PC-3 (cell line): ENCODE measurements around the gene PROCA1.

ENCODE experiments used
- EZH2 ChIP-seq: fragments of 300-600 bp; sonication (generic); IDR thresholded peaks from one replicate; pipeline ENCODE4 v1.6.1; 2017; ENCODE audit warnings: antibody characterized with exemption, mild to moderate bottlenecking, low read length; ENCODE audit not compliant: unreplicated experiment
- EZH2phosphoT487 ChIP-seq: fragments of 300-600 bp; sonication (generic); IDR thresholded peaks from 2 replicates; pipeline ENCODE4 v1.6.1; 2018; ENCODE audit warnings: mild to moderate bottlenecking, antibody characterized with exemption, low read length, borderline replicate concordance
- TF ChIP-seq, protein P1 (sequence below): fragments of 300-600 bp; sonication (generic); conservative IDR thresholded peaks from 2 replicates; pipeline ENCODE4 v1.5.1; 2017; ENCODE audit warnings: antibody characterized with exemption, low read depth, mild to moderate bottlenecking, low read length

DNA sequence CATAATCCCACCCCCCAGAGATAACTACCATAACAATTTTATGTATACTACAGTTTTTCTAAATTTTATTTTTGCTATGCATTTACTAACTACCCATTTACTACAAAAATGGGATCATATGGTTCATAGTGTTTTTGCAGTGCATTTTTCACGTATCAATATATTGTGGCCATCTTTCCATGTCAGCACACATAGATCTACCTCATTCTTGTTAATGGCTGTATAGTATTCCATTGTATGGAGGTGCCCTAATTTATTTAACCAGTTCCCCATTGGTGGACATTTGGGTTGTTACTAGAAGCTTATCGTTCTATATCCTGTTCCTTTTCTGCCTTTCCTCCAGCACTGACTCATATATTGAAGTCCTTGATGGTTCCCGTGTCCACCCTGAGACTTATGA is 22.7 kb downstream of the PROCA1 start:
- TF ChIP-seq, protein P1, sequence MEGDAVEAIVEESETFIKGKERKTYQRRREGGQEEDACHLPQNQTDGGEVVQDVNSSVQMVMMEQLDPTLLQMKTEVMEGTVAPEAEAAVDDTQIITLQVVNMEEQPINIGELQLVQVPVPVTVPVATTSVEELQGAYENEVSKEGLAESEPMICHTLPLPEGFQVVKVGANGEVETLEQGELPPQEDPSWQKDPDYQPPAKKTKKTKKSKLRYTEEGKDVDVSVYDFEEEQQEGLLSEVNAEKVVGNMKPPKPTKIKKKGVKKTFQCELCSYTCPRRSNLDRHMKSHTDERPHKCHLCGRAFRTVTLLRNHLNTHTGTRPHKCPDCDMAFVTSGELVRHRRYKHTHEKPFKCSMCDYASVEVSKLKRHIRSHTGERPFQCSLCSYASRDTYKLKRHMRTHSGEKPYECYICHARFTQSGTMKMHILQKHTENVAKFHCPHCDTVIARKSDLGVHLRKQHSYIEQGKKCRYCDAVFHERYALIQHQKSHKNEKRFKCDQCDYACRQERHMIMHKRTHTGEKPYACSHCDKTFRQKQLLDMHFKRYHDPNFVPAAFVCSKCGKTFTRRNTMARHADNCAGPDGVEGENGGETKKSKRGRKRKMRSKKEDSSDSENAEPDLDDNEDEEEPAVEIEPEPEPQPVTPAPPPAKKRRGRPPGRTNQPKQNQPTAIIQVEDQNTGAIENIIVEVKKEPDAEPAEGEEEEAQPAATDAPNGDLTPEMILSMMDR, result no peak
- TF ChIP-seq EZH2phosphoT487 (no peak), EZH2 (no peak)
